H1 (cell line): Measurements from ENCODE around the gene DNAJB7. TPM values are rescaled to one million over a fixed set of nuclear protein-coding genes. Genes with fewer than 3 reads are reported as not detected.

ENCODE experiments used
- CTCF ChIA-PET: fragments of 300-600 bp; sonication (Branson Sonifier 250); formaldehyde crosslinking; loops from one replicate; lab custom pipeline; 2021; ENCODE audit not compliant: partially characterized antibody; lab: Charles Lee
- POLR2A ChIA-PET: fragments of 300-600 bp; sonication (Branson Sonifier 250); formaldehyde crosslinking; loops from one replicate; lab custom pipeline; 2021; ENCODE audit warnings: inconsistent platforms; ENCODE audit not compliant: partially characterized antibody; lab: Charles Lee
- DNase-seq, 2 experiments: peaks; one replicate each; pipeline versions ENCODE4 v3.0.0 to v3.0.0-alpha.2; 2010 to 2022; ENCODE audit warnings: low spot score in 2 of 2, low read depth in 1 of 2, mixed read lengths in 1 of 2
- FAIRE-seq: peaks from 2 replicates; lab custom pipeline; 2011; peaks lifted over from hg19 to GRCh38; lab: Jason Lieb, UNC
- H2AFZ ChIP-seq: 2 replicates; pipeline ENCODE4 v1.8.1; 2012; ENCODE audit warnings: low read length, inconsistent platforms
- H2AK5ac ChIP-seq: 2 replicates; pipeline ENCODE4 v1.6.1; 2013; ENCODE audit warnings: low read depth, low read length
- H2BK120ac ChIP-seq: replicated peaks from 2 replicates; pipeline ENCODE3; 2013; ENCODE audit warnings: low read depth, low read length, inconsistent platforms
- H2BK12ac ChIP-seq: 2 replicates; pipeline ENCODE4 v1.6.1; 2013; ENCODE audit warnings: low read depth, low read length
- H2BK15ac ChIP-seq: 2 replicates; pipeline ENCODE4 v1.6.1; 2013; ENCODE audit warnings: low read length
- H2BK20ac ChIP-seq: 2 replicates; pipeline ENCODE4 v1.6.1; 2013; ENCODE audit warnings: low read length
- H2BK5ac ChIP-seq: 2 replicates; pipeline ENCODE4 v1.6.1; 2013; ENCODE audit warnings: low read depth, low read length
- H3K14ac ChIP-seq: 2 replicates; pipeline ENCODE4 v1.6.1; 2013; ENCODE audit warnings: inconsistent platforms; ENCODE audit not compliant: insufficient read length
- H3K18ac ChIP-seq: 2 replicates; pipeline ENCODE4 v1.6.1; 2013; ENCODE audit warnings: low read length; ENCODE audit errors: extremely low read depth
- H3K23ac ChIP-seq: 2 replicates; pipeline ENCODE4 v1.6.1; 2013; ENCODE audit warnings: inconsistent platforms; ENCODE audit not compliant: insufficient read length
- H3K23me2 ChIP-seq: 2 replicates; pipeline ENCODE4 v1.6.1; 2013; ENCODE audit warnings: low read depth, low read length
- H3K27ac ChIP-seq: 2 replicates; pipeline ENCODE4 v1.6.1; 2011; ENCODE audit warnings: low read depth, low read length, inconsistent platforms
- H3K27me3 ChIP-seq, 4 experiments: replicated peaks in 1 of 4; 1 replicate in 1 of 4; 2 replicates in 3 of 4; pipeline versions ENCODE4 v1.6.1 to v1.8.1; 2011 to 2013; ENCODE audit warnings: low read length in 3 of 4, mild to moderate bottlenecking in 3 of 4, inconsistent platforms in 2 of 4, mixed read lengths in 2 of 4, moderate library complexity in 1 of 4; ENCODE audit not compliant: control insufficient read depth in 3 of 4, insufficient read depth in 3 of 4; ENCODE audit errors: extremely low read depth in 1 of 4
- H3K36me3 ChIP-seq, 4 experiments: 2 replicates each; pipeline versions ENCODE4 v1.6.1 to v1.8.1; 2011 to 2013; ENCODE audit warnings: mild to moderate bottlenecking in 4 of 4, low read length in 3 of 4, moderate library complexity in 2 of 4, control low read depth in 1 of 4, inconsistent platforms in 1 of 4; ENCODE audit not compliant: insufficient read depth in 4 of 4, control insufficient read depth in 2 of 4
- H3K4ac ChIP-seq: replicated peaks from 2 replicates; pipeline ENCODE3; 2013; ENCODE audit warnings: low read length, low read depth, mixed read lengths, inconsistent platforms; ENCODE audit not compliant: insufficient read length
- H3K4me1 ChIP-seq, 4 experiments: replicated peaks in 1 of 4; 1 replicate in 1 of 4; 2 replicates in 3 of 4; pipeline versions ENCODE4 v1.6.1 to v1.8.1; 2011 to 2013; ENCODE audit warnings: low read length in 3 of 4, inconsistent platforms in 2 of 4, mixed read lengths in 1 of 4; ENCODE audit not compliant: insufficient read depth in 4 of 4, control insufficient read depth in 3 of 4
- H3K4me2 ChIP-seq, 2 experiments: 2 replicates each; pipeline versions ENCODE4 v1.6.1 to v1.8.1; 2011 to 2013; ENCODE audit warnings: low read depth in 2 of 2, low read length in 2 of 2, control low read depth in 1 of 2, inconsistent platforms in 1 of 2, mild to moderate bottlenecking in 1 of 2; ENCODE audit not compliant: insufficient read depth in 1 of 2
- H3K4me3 ChIP-seq, 4 experiments: fragments of 200-600, 300-600 bp in 1 of 4; sonication (generic), shearing (Covaris generic), sonication (Bioruptor Twin) in 1 of 4; 2 replicates each; pipeline versions ENCODE4 v1.5.1 to v1.8.1; 2011 to 2016; ENCODE audit warnings: low read length in 4 of 4, low read depth in 3 of 4, control low read depth in 2 of 4, inconsistent platforms in 2 of 4, mild to moderate bottlenecking in 2 of 4, mixed read lengths in 1 of 4, moderate library complexity in 1 of 4; ENCODE audit not compliant: insufficient read depth in 2 of 4; ENCODE audit errors: extremely low read depth in 1 of 4
- H3K56ac ChIP-seq: replicated peaks from 2 replicates; pipeline ENCODE3; 2013; ENCODE audit warnings: low read depth, mild to moderate bottlenecking, mixed read lengths, low read length, inconsistent platforms; ENCODE audit not compliant: insufficient read length
- H3K79me1 ChIP-seq: 2 replicates; pipeline ENCODE4 v1.6.1; 2013; ENCODE audit warnings: low read depth, low read length, control low read depth
- H3K79me2 ChIP-seq, 2 experiments: 2 replicates each; pipeline versions ENCODE4 v1.6.1 to v1.8.1; 2012 to 2013; ENCODE audit warnings: low read length in 2 of 2, mild to moderate bottlenecking in 2 of 2, inconsistent platforms in 1 of 2; ENCODE audit not compliant: insufficient read depth in 2 of 2, control insufficient read depth in 1 of 2
- H3K9ac ChIP-seq, 4 experiments: replicated peaks in 1 of 4; 1 replicate in 1 of 4; 2 replicates in 3 of 4; pipeline versions ENCODE4 v1.6.1 to v1.8.1; 2011 to 2013; ENCODE audit warnings: low read depth in 3 of 4, low read length in 3 of 4, control low read depth in 2 of 4, mild to moderate bottlenecking in 2 of 4, moderate library complexity in 2 of 4, inconsistent platforms in 1 of 4; ENCODE audit errors: extremely low read depth in 1 of 4
- H3K9me3 ChIP-seq, 2 experiments: 2 replicates each; pipeline versions ENCODE4 v1.6.1 to v1.8.1; 2012 to 2013; ENCODE audit warnings: mild to moderate bottlenecking in 2 of 2, moderate library complexity in 2 of 2, control low read depth in 1 of 2, inconsistent platforms in 1 of 2, low read depth in 1 of 2, low read length in 1 of 2, mixed read lengths in 1 of 2; ENCODE audit not compliant: insufficient read depth in 2 of 2
- H4K20me1 ChIP-seq, 2 experiments: replicated peaks in 1 of 2; 2 replicates each; pipeline versions ENCODE3 to v1.8.1; 2011 to 2013; ENCODE audit warnings: inconsistent platforms in 2 of 2, low read length in 2 of 2, mild to moderate bottlenecking in 1 of 2; ENCODE audit not compliant: insufficient read depth in 2 of 2, control insufficient read depth in 1 of 2
- H4K5ac ChIP-seq: 2 replicates; pipeline ENCODE4 v1.6.1; 2013; ENCODE audit warnings: low read length, low read depth, mixed read lengths, inconsistent platforms; ENCODE audit not compliant: insufficient read length
- H4K8ac ChIP-seq: 2 replicates; pipeline ENCODE4 v1.8.0; 2013; ENCODE audit warnings: mild to moderate bottlenecking, moderate library complexity, low read length, inconsistent platforms; ENCODE audit not compliant: insufficient read depth; ENCODE audit errors: extremely low read depth
- H4K91ac ChIP-seq: replicated peaks from 2 replicates; pipeline ENCODE3; 2013; ENCODE audit warnings: low read length, mixed read lengths, inconsistent platforms; ENCODE audit not compliant: insufficient read length
- BACH1 ChIP-seq: IDR thresholded peaks from 2 replicates; pipeline ENCODE4 v1.6.1; 2012; ENCODE audit warnings: low read length, improper control_type of control experiment
- EP300 ChIP-seq, 2 experiments: IDR thresholded peaks; 1 replicate in 1 of 2; 2 replicates in 1 of 2; pipeline ENCODE4 v1.6.1; 2011 to 2012; ENCODE audit warnings: low read depth in 2 of 2, low read length in 2 of 2, mild to moderate bottlenecking in 2 of 2, borderline replicate concordance in 1 of 2, inconsistent platforms in 1 of 2, moderate library complexity in 1 of 2
- GTF2F1 ChIP-seq: IDR thresholded peaks from 2 replicates; pipeline ENCODE4 v1.6.1; 2012; ENCODE audit warnings: low read depth, low read length, improper control_type of control experiment, borderline replicate concordance
- HDAC6 ChIP-seq: IDR thresholded peaks from one replicate; pipeline ENCODE4 v1.7.1; 2012; ENCODE audit warnings: low read depth, mild to moderate bottlenecking, inconsistent platforms, low read length, moderate library complexity
- KDM4A ChIP-seq: IDR thresholded peaks from one replicate; pipeline ENCODE4 v1.7.1; 2012; ENCODE audit warnings: low read depth, mild to moderate bottlenecking, moderate library complexity, low read length, inconsistent platforms; ENCODE audit not compliant: severe bottlenecking
- KDM5A ChIP-seq: fragments of 200-600 bp; IDR thresholded peaks from 2 replicates; pipeline ENCODE4 v1.7.1; 2012; ENCODE audit warnings: mild to moderate bottlenecking, low read length, inconsistent platforms, mixed read lengths
- POU5F1 ChIP-seq: IDR thresholded peaks from 2 replicates; pipeline ENCODE4 v1.6.1; 2011; ENCODE audit warnings: low read depth, mild to moderate bottlenecking, low read length, moderate library complexity
- RAD21 ChIP-seq, 2 experiments: IDR thresholded peaks in 1 of 2; conservative IDR thresholded peaks in 1 of 2; 2 replicates each; pipeline ENCODE4 v1.6.1; 2011; ENCODE audit warnings: low read depth in 2 of 2, low read length in 2 of 2, improper control_type of control experiment in 1 of 2, inconsistent platforms in 1 of 2, mild to moderate bottlenecking in 1 of 2, moderate library complexity in 1 of 2
- RBBP5 ChIP-seq: IDR thresholded peaks from 2 replicates; pipeline ENCODE4 v1.7.1; 2012; ENCODE audit warnings: low read depth, mild to moderate bottlenecking, inconsistent platforms, low read length, moderate library complexity, borderline replicate concordance
- TAF7 ChIP-seq: optimal IDR thresholded peaks from 2 replicates; pipeline ENCODE3; 2011; ENCODE audit warnings: low read depth, mild to moderate bottlenecking, inconsistent platforms, low read length, moderate library complexity, borderline replicate concordance
- WGBS, 2 experiments: shearing (Covaris generic) in 1 of 2; methylation state at CpG; one replicate each; pipeline versions ENCODE4 v1.1.6 to v1.1.7; 2013 to 2015; ENCODE audit warnings: low lambda C conversion rate in 2 of 2, mixed read lengths in 2 of 2, inconsistent platforms in 1 of 2, low coverage in 1 of 2, missing lambda C conversion rate in 1 of 2; ENCODE audit not compliant: insufficient replicate concordance in 2 of 2, insufficient coverage in 1 of 2, insufficient read length in 1 of 2; ENCODE audit errors: extremely low coverage in 1 of 2, missing lambda C conversion rate in 1 of 2; 5-methylcytosine and 5-hydroxymethylcytosine counted together
- polyA plus RNA-seq, 7 experiments: library from polyadenylated mRNA; depleted of rRNA in 3 of 7; stranded (reverse) in 5 of 7; unstranded in 2 of 7; fragments of >200 nt in 5 of 7; fragments of 200-250 nt in 2 of 7; gene quantifications; 1 replicate in 5 of 7; 2 replicates in 1 of 7; 4 replicates in 1 of 7; pipeline versions ENCODE4 v1.2.1 to v1.2.3, GENCODE V29; 2011 to 2013; ENCODE audit warnings: missing spikeins in 2 of 7, mixed read lengths in 2 of 7
- total RNA-seq: library from RNA; stranded (reverse); fragmentation: NEBNext Ultra II Directional; extraction: Animal tissue kit (Norgen Biotek cat#: 25700); gene quantifications from 2 replicates; pipeline ENCODE4 v1.2.1, GENCODE V29; 2021
- TF ChIP-seq, protein P1 (sequence below): IDR thresholded peaks from 2 replicates; pipeline ENCODE4 v1.6.1; 2011; ENCODE audit warnings: low read length, improper control_type of control experiment

The DNAJB7 gene
- total and polyA plus RNA-seq, 2 of the 8 experiments (the other 6 are each of a cell fraction or from before 2014, with no cell fraction given): not detected

DNA sequence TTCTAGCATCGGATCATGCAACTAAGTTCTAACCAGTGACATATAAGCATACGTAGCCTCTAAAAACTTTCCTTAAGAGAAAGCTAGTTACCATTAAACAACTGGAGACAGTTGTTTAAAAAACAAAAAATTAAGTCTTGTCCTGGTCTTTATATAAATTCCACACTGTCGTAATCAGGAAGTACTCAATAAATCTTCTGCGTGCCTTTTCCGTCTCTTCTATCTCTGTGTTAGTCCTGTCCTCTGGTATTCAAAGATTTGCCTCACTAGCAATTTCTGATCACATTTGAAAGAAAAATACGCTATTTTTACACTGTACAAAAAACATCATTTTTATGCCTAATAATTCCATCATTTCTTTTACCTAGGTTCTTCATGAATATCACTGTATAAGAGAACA lies 32.8 kb downstream of the DNAJB7 start:
- Histone ChIP-seq H3K23me2 (no peaks in the 10 kb centered on the region), H3K56ac (no peak overlapping the region), H2BK20ac (no peak overlapping the region), H4K5ac (no peak overlapping the region), H3K4me3 (no peak overlapping the region), H2BK120ac (no peak overlapping the region), H3K9me3 (no peaks in the 10 kb centered on the region), H3K27ac (no peak overlapping the region), H2BK12ac (no peak overlapping the region), H2BK5ac (no peak overlapping the region), H2AFZ (no peak overlapping the region), H3K23ac (no peak overlapping the region), H3K9ac (no peak overlapping the region), H3K27me3 (no peaks in the 10 kb centered on the region), H3K36me3 (peaks cover 14 to 65% (median 30%) of the 10 kb centered on the region in 4 experiments), H3K4ac (no peak overlapping the region), H2AK5ac (no peak overlapping the region), H2BK15ac (no peak overlapping the region), H4K8ac (no peak overlapping the region), H3K4me2 (no peak overlapping the region), H4K91ac (no peak overlapping the region), H4K20me1 (peaks cover 0 to 3% of the 10 kb centered on the region in 2 experiments), H3K79me1 (no peaks in the 10 kb centered on the region), H3K18ac (no peak overlapping the region), H3K79me2 (no peaks in the 10 kb centered on the region), H3K14ac (no peak overlapping the region), H3K4me1 (peaks cover 0 to 5% (median 1%) of the 10 kb centered on the region in 4 experiments; a peak in 2 of 7 replicates)
- no peak for FAIRE-seq
- WGBS, 2 experiments: 93% methylated on average over 6 of the region's 6 CpGs; no CpG with 5 or more reads in 1 of the 2 experiments
- ChIA-PET POLR2A (interaction anchor here (2.3 to 2.4 kb wide), 2 partner anchors 8 to 11 kb away, joined by 9 to 16 read pairs; partner anchors contain the start of gene SLC25A17), CTCF (no interaction called here)
- DNase-seq: no peak
- TF ChIP-seq KDM5A (no peak), TAF7 (no peak), RBBP5 (no peak), GTF2F1 (no peak), BACH1 (no peak), POU5F1 (no peak), EP300 (IDR thresholded peaks at IDR 0.05; ENCODE audit: borderline replicate concordance in 1 of 2, low read depth in 2 of 2, low read length in 2 of 2) (no peak), RAD21 (IDR thresholded peaks at IDR 0.05 in 1 of 2, conservative IDR thresholded peaks at IDR 0.05 in 1 of 2; ENCODE audit: low read depth in 2 of 2, low read length in 2 of 2) (no peak), KDM4A (no peak), HDAC6 (no peak)
- TF ChIP-seq, protein P1, sequence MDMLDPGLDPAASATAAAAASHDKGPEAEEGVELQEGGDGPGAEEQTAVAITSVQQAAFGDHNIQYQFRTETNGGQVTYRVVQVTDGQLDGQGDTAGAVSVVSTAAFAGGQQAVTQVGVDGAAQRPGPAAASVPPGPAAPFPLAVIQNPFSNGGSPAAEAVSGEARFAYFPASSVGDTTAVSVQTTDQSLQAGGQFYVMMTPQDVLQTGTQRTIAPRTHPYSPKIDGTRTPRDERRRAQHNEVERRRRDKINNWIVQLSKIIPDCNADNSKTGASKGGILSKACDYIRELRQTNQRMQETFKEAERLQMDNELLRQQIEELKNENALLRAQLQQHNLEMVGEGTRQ: no peak
